Naive thymus-derived CD8-positive, alpha-beta T cell (primary cell): ENCODE measurements around the gene SH3RF3. TPM values are rescaled to one million over a fixed set of nuclear protein-coding genes. Genes with fewer than 3 reads are reported as not detected.
A peak's percentile ranks its signal among the peaks of the same experiment; 100 is the strongest.

ENCODE experiments used
- ATAC-seq, 2 donors: fragments of 150-1000 bp; cut with Tn5 transposase in 1 of 2; sonication (Bioruptor Pico), chemical (Tn5 transposase) in 1 of 2; 1 replicate in 1 of 2; 2 replicates in 1 of 2; pipeline ENCODE4 v1.10.0; 2021; ENCODE audit warnings: mild to moderate bottlenecking in 2 of 2, moderate library complexity in 2 of 2
- POLR2A ChIA-PET: fragments of 350-600 bp; sonication (Branson Sonifier 250); formaldehyde crosslinking; loops from one replicate; lab custom pipeline; 2021; ENCODE audit warnings: antibody characterized with exemption; lab: Charles Lee
- DNase-seq, 10 donors: peaks; one replicate each; pipeline versions ENCODE4 v3.0.0 to v3.0.0-alpha.2; 2020 to 2022
- H3K27ac Mint-ChIP-seq, 10 donors: one replicate each; pipeline ENCODE4 v1.8.0; 2020 to 2022; ENCODE audit warnings: mild to moderate bottlenecking in 10 of 10, mixed read lengths in 10 of 10, moderate library complexity in 4 of 10, inconsistent platforms in 1 of 10
- H3K27me3 Mint-ChIP-seq, 5 donors: one replicate each; pipeline ENCODE4 v1.8.0; 2021 to 2022; ENCODE audit warnings: mixed read lengths in 5 of 5
- H3K36me3 Mint-ChIP-seq, 3 donors: one replicate each; pipeline ENCODE4 v1.8.0; 2020 to 2022; ENCODE audit warnings: mixed read lengths in 3 of 3, mild to moderate bottlenecking in 2 of 3, inconsistent platforms in 1 of 3
- H3K4me1 Mint-ChIP-seq, 4 donors: one replicate each; pipeline ENCODE4 v1.8.0; 2021 to 2022; ENCODE audit warnings: mixed read lengths in 4 of 4
- H3K4me3 Mint-ChIP-seq, 10 donors: one replicate each; pipeline ENCODE4 v1.8.0; 2020 to 2022; ENCODE audit warnings: mild to moderate bottlenecking in 10 of 10, mixed read lengths in 10 of 10, moderate library complexity in 6 of 10, inconsistent platforms in 1 of 10
- H3K9me3 Mint-ChIP-seq, 9 donors: one replicate each; pipeline ENCODE4 v1.8.0; 2020 to 2022; ENCODE audit warnings: mixed read lengths in 9 of 9, mild to moderate bottlenecking in 3 of 9, inconsistent platforms in 1 of 9, moderate library complexity in 1 of 9
- polyA plus RNA-seq, 3 donors: library from polyadenylated mRNA; unstranded; fragments of 300-500 nt; fragmentation: Illumina TruSeq; gene quantifications; one replicate each; pipeline ENCODE4 v1.2.3, GENCODE V29; 2021
- total RNA-seq, 8 experiments: library from RNA in 2 of 8; stranded (reverse) in 2 of 8; gene quantifications; one replicate each; pipeline ENCODE4 v1.2.3 and lab custom pipeline; 2021 to 2026

The SH3RF3 gene
- total and polyA plus RNA-seq, 5 experiments from 2014 or later = 0.39 to 15.1 (median 4.4) TPM

DNA sequence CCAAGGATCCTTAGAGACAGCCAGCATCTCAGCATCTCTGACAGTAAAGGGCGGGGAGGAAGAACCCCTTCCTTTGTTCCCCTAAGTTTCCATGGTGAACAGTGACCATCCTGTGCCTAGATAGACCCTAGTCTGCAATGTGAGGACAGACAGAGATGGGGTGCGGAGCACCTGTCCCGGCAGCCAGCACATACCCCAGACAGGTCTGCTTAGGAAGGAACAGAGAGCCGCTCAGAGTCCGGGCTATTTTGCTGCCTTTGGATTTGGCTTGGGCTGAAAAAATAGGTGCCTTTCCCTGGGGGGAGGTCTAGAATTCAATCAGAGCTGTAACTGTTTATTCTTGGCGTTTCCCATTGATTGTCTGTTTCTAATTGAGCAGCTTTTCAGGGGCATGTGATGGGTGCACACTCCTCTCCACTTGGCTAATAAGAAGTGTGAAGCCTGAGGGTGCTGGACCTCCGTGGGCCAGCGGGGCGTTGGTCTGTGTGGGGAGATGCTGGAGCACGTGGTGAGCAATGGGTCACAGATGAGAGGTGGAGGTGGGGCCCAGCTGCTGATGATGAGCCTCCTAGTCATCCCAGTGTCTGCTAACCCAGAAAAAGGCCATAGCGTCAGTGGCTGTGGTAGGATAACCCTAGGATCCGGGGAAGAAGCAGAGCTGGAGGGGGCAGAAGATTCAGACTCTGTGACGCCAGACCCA is 247.9 kb downstream of the SH3RF3 start:
- POLR2A ChIA-PET = no interaction called here
- Mint-ChIP-seq H3K4me3 (no peak overlapping the region), H3K27me3 (no peaks in the 10 kb centered on the region), H3K36me3 (peaks cover 7 to 30% (median 20%) of the 10 kb centered on the region in 3 donors), H3K4me1 (peaks cover 1 to 22% (median 10%) of the 10 kb centered on the region in 4 donors), H3K9me3 (no peaks in the 10 kb centered on the region), H3K27ac (no peak overlapping the region)
- ATAC-seq (no peak), DNase-seq (peak in 2 of 10 donors; percentile 7 to 27)

DNA sequence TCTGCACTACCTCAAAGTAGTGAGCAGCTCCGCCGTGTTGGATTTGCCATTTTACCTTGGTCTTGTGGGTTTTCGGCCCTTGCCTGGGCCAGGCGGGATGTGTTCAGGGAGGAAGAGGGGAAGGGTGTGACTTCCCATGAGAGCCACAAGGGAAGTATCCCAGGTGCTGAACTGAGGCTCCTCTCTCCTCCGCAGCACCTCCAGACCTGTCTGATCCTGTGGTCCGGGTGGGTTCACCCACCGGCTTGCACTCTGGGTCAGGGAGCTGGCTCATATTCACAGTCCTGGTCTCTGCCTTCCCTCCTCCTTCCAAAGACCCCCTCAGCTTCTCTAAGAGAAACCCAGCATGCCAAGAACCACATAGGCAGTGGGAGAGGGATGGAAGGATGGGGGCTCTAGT is 249.0 kb downstream of the SH3RF3 start:
- ATAC-seq = no peak

GRCh38 chr2:109378682-109379081 is 249.7 kb downstream of the SH3RF3 start:
- Mint-ChIP-seq H3K27ac (peak overlapping the region in 1 of 10 donors; percentile 61), H3K9me3 (no peaks in the 10 kb centered on the region), H3K36me3 (peaks cover 0 to 15% (median 4%) of the 10 kb centered on the region in 3 donors), H3K4me1 (peaks cover 1 to 22% (median 9%) of the 10 kb centered on the region in 4 donors), H3K27me3 (no peaks in the 10 kb centered on the region), H3K4me3 (no peak overlapping the region)
- ATAC-seq = no peak
- POLR2A ChIA-PET = no interaction called here
- no peak for DNase-seq

More for the DNA sequence above, 249.0 kb downstream of the SH3RF3 start:
- DNase-seq = peak in 2 of 10 donors; percentile 11 to 32
- no peak overlapping the region for H3K27ac Mint-ChIP-seq
- H3K9me3 Mint-ChIP-seq = no peaks in the 10 kb centered on the region
- no peak overlapping the region for H3K4me3 Mint-ChIP-seq
- peaks cover 3 to 22% (median 10%) of the 10 kb centered on the region in 3 donors for H3K36me3 Mint-ChIP-seq
- POLR2A ChIA-PET = interaction anchor here (0.6 kb wide), 1 partner anchor 88 kb away, joined by 3 read pairs; no protein-coding TSS in a partner anchor
- no peaks in the 10 kb centered on the region for H3K27me3 Mint-ChIP-seq
- H3K4me1 Mint-ChIP-seq = peaks cover 1 to 22% (median 9%) of the 10 kb centered on the region in 4 donors

- POLR2A ChIA-PET = no interaction called here
- no peak overlapping the region for H3K27ac Mint-ChIP-seq
- H3K4me3 Mint-ChIP-seq = no peak overlapping the region
- no peak for ATAC-seq
- no peaks in the 10 kb centered on the region for H3K27me3 Mint-ChIP-seq
- H3K36me3 Mint-ChIP-seq = peaks cover 0 to 10% (median 4%) of the 10 kb centered on the region in 3 donors
- no peaks in the 10 kb centered on the region for H3K9me3 Mint-ChIP-seq
- peaks cover 1 to 22% (median 9%) of the 10 kb centered on the region in 4 donors for H3K4me1 Mint-ChIP-seq
- peak in 1 of 10 donors; percentile 14 for DNase-seq
Observed at GRCh38 chr2:109379507-109379906, 250.5 kb downstream of the SH3RF3 start.

- no peak for ATAC-seq
- H3K4me3 Mint-ChIP-seq = peak overlapping the region in 1 of 10 donors; percentile 38
- peaks cover 1 to 22% (median 9%) of the 10 kb centered on the region in 4 donors for H3K4me1 Mint-ChIP-seq
- DNase-seq = peak in 1 of 10 donors; percentile 19
- H3K27me3 Mint-ChIP-seq = no peaks in the 10 kb centered on the region
- H3K36me3 Mint-ChIP-seq = peaks cover 0 to 2% (median 2%) of the 10 kb centered on the region in 3 donors
- H3K9me3 Mint-ChIP-seq = no peaks in the 10 kb centered on the region
- POLR2A ChIA-PET = no interaction called here
- peak overlapping the region in 2 of 10 donors; percentile 11 to 62 for H3K27ac Mint-ChIP-seq
Observed at GRCh38 chr2:109380502-109381326, 251.7 kb downstream of the SH3RF3 start.

DNA sequence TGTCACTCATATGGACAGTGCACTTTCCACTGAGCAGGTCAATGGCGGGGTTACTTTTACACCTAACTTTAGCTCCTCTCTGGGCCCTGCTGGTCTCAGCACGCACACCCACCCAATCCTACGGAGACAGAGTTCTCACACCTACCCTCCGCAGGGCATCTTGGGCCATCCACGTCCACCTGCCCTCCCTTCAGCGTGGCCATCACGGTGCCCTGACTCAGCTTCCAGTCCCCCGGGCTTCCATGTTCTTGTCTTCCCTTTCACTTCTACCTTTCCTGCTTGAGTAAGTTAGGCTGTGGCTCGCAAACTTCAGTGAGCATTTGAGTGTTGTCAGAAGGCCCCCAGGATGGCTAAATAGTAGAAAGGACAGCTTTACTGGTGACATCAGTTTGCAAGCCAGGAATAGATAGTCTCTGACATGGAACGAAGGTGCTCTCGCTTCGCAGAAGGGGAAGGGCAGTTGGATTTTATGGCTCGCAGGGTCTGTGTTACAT is 252.4 kb downstream of the SH3RF3 start:
- POLR2A ChIA-PET = no interaction called here
- H3K4me3 Mint-ChIP-seq = no peak overlapping the region
- no peaks in the 10 kb centered on the region for H3K27me3 Mint-ChIP-seq
- DNase-seq (peak in 1 of 10 donors; percentile 24), ATAC-seq (no peak)
- H3K9me3 Mint-ChIP-seq = no peaks in the 10 kb centered on the region
- peaks cover 0 to 2% (median 2%) of the 10 kb centered on the region in 3 donors for H3K36me3 Mint-ChIP-seq
- H3K27ac Mint-ChIP-seq = peak overlapping the region in 2 of 10 donors; percentile 35 to 47
- peaks cover 2 to 22% (median 9%) of the 10 kb centered on the region in 4 donors for H3K4me1 Mint-ChIP-seq

GRCh38 chr2:109382226-109382895 is 253.4 kb downstream of the SH3RF3 start:
- DNase-seq (peak in 1 of 10 donors; percentile 24), ATAC-seq (no peak)
- Mint-ChIP-seq H3K4me3 (no peak overlapping the region), H3K36me3 (peaks cover 0 to 2% (median 2%) of the 10 kb centered on the region in 3 donors), H3K27ac (peak overlapping the region in 2 of 10 donors; percentile 22 to 49), H3K9me3 (no peaks in the 10 kb centered on the region), H3K27me3 (no peaks in the 10 kb centered on the region), H3K4me1 (peaks cover 2 to 17% (median 9%) of the 10 kb centered on the region in 4 donors)
- POLR2A ChIA-PET = no interaction called here

DNA sequence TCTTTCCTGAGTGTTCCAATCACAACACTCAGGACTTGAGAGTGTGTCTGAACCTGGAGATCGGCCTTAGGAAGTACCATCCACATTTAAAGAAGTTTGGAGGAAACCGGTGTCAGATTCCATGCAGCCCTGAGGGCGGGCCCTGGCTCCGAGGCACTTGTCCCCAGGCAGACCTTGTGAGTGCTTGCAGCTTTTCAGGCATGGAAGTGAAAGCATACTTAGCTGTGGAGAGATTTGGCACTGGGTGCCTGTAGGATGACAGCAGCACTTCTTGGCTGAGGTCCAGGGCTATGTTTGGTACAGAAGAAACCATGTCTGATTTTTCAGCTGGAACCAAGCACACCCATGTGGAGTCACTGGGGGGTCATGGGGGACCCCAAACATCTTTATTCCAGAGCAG is 253.9 kb downstream of the SH3RF3 start:
- POLR2A ChIA-PET = no interaction called here
- Mint-ChIP-seq H3K36me3 (peaks cover 0 to 4% (median 3%) of the 10 kb centered on the region in 3 donors), H3K9me3 (no peaks in the 10 kb centered on the region), H3K4me1 (peaks cover 2 to 19% (median 11%) of the 10 kb centered on the region in 4 donors), H3K4me3 (no peak overlapping the region), H3K27ac (peak overlapping the region in 2 of 10 donors; percentile 22 to 49), H3K27me3 (no peaks in the 10 kb centered on the region)
- ATAC-seq = no peak
- peak in 1 of 10 donors; percentile 32 for DNase-seq

- H3K4me1 Mint-ChIP-seq = peaks cover 2 to 17% (median 9%) of the 10 kb centered on the region in 4 donors
- no peaks in the 10 kb centered on the region for H3K9me3 Mint-ChIP-seq
- ATAC-seq (no peak), DNase-seq (peak in 1 of 10 donors; percentile 9)
- H3K36me3 Mint-ChIP-seq = peaks cover 0 to 4% (median 3%) of the 10 kb centered on the region in 3 donors
- H3K4me3 Mint-ChIP-seq = no peak overlapping the region
- no peak overlapping the region for H3K27ac Mint-ChIP-seq
- H3K27me3 Mint-ChIP-seq = no peaks in the 10 kb centered on the region
- POLR2A ChIA-PET = no interaction called here
Observed at GRCh38 chr2:109383505-109384307, 254.7 kb downstream of the SH3RF3 start.

DNA sequence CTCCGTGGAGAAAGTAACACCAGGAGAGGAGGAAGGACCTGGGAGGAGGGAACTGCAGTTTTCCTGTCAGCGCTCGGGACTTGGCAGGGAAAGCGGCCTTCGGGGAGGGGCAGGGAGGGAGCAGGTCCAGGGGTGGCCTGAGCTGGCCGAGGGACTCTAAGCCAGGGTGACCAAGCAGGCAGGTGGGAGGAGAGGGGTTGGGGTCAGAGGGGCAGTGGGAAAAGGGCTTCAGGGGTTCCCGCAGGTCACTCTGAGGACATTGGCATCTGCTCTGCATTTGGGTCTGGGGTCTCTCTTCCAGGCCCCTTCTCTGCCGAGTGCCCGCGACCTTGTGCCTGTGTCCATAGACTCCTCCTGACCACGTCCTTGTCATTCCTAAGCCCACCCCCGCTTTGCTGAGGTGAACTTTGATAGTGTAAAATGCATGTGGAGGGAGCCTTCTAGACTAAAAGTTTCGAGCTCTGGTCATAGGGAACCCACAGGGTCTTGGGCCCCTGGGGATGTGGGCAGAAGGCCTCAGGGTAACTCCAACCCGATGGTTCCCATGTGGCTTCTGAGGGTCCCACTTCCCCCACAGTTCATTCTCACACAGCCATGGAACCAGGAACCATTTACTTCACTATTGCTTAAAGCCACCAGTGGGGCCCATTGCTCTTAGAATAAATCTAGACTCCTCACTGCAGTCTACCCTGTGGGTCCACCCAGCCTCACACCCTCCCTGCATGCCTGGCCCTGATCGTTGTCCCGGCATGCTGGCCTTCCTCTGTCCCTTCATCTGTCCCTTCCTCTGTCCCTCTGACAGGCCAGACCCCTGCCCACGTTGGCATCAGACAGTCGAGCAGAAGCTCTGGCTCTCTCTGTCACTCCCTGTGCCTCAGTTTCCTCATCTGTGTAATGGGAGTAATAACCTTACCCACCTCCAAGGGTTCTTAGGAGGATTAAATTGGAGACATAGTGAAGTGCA is 255.6 kb downstream of the SH3RF3 start:
- Mint-ChIP-seq H3K4me1 (peaks cover 2 to 15% (median 7%) of the 10 kb centered on the region in 4 donors), H3K4me3 (no peak overlapping the region), H3K9me3 (no peaks in the 10 kb centered on the region), H3K27ac (peak overlapping the region in 1 of 10 donors; percentile 28), H3K27me3 (no peaks in the 10 kb centered on the region), H3K36me3 (peaks cover 0 to 4% (median 3%) of the 10 kb centered on the region in 3 donors)
- ATAC-seq (no peak), DNase-seq (peak in 1 of 10 donors; percentile 58)
- POLR2A ChIA-PET = no interaction called here

DNA sequence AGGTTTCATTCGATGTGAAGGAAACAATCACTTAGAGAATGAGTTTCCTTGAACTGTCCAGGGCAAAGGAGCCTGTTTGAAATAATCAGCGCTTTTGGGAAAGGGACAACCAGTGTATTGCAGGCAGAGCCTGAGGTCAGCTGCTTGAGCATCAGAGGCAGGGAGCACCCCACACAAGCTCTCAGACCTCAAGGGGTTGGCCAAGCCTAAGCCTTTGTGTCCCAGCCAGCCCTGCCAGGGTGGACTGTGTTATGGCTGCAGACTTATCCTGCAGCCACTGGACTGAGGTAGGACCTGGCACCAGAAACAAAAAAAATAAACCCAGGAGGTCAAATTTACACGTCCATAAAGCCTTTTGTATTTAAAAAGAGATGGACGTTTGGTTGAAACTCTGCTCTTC is 256.5 kb downstream of the SH3RF3 start:
- H3K27ac Mint-ChIP-seq = no peak overlapping the region
- POLR2A ChIA-PET = no interaction called here
- H3K27me3 Mint-ChIP-seq = no peaks in the 10 kb centered on the region
- H3K4me3 Mint-ChIP-seq = no peak overlapping the region
- DNase-seq (no peak), ATAC-seq (no peak)
- peaks cover 0 to 6% (median 4%) of the 10 kb centered on the region in 3 donors for H3K36me3 Mint-ChIP-seq
- H3K4me1 Mint-ChIP-seq = peaks cover 2 to 15% (median 5%) of the 10 kb centered on the region in 4 donors
- H3K9me3 Mint-ChIP-seq = no peaks in the 10 kb centered on the region
